ENCODE measurements around the gene THOC6.

Gene THOC6

GRCh38 chr16:3023669-3024478 is at the start of gene THOC6, which contains the start of gene HCFC1R1:
THOC6 (plus strand) TSS chr16:3024035; CDS start chr16:3024327, 292 bp downstream.
HCFC1R1 (minus strand) TSS chr16:3023942; CDS start chr16:3023941, 1 bp downstream.
- peak; percentile 95 for DNase-seq

- DNase-seq: no peak
Observed at GRCh38 chr16:2974319-2975056, 49.3 kb upstream of the THOC6 start.

DNA sequence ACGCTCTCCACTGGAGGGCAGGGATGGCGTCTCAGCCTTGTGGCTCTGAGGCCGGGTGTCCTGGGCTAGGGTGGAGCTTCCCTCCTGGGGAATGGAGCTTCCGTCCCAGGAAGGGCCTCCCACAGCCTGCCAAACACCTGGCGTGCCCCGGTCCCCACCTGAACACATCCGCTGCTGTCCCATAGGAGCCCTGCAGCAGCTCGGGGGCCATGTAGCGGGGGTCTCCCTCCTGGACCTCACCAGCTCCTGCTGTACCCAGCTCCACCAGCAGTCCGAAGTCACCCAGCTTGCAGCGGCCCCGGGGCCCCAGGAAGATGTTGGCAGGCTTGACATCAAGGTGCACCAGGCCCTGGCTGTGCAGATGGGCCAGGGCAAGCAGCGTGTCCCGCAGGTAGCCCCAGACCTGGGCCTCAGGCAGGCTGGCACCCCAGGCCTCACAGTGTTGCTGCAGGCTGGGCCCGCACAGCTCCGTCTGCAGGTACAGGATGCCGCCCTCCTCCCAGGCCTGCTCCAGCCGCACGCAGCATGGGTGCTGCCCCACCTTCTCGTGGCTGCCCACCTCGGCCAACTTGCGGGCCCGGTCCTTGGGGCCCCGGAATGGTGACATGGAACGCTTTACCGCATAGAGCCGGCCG is 48.6 kb upstream of the THOC6 start:
- DNase-seq: no peak

GRCh38 chr16:2976201-2976600 is 47.6 kb upstream of the THOC6 start:
- DNase-seq: peak; percentile 45

DNA sequence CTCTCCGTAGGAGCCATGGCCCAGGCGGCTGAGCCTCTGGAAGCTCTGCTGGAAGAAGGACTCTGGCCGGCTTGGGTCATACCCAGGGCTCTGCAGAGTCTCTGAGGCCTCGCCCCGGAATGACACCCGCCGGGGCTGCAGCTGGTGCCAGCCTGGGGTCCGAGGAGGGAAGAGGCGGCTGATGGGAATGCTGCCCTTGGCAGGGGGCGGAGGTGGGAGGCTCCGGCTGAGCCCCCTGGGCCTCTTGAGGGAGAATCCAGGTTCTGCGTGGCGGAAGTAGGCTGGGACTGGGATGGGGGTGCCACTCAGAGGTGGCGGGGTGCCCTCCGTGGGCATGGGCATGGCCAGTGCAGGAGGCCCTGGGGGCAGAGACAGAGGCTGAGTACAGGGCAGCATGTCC is 47.2 kb upstream of the THOC6 start:
- DNase-seq: no peak

DNA sequence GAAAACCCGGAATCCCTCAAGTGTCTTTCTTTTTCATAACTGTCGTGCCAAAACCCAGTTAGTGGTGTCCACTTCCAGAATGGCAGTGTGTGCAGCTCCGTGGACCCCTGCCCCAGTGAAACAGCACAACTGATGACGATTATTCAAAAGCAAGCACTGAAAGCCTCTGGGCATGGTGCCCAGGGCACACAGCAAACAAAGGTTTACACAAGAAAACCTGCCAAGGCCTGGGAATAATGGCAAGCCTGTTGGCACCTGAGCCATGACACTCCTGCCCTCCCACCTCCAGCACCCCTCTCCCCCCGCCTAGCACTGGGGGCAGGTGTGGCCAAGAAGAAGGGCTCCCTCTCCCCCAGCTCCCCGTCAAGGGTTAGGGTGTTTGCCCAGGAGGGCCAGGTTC is 46.4 kb upstream of the THOC6 start:
- DNase-seq: peak; percentile 95

- DNase-seq: no peak
Observed at GRCh38 chr16:2979669-2980226, 44.1 kb upstream of the THOC6 start.

DNA sequence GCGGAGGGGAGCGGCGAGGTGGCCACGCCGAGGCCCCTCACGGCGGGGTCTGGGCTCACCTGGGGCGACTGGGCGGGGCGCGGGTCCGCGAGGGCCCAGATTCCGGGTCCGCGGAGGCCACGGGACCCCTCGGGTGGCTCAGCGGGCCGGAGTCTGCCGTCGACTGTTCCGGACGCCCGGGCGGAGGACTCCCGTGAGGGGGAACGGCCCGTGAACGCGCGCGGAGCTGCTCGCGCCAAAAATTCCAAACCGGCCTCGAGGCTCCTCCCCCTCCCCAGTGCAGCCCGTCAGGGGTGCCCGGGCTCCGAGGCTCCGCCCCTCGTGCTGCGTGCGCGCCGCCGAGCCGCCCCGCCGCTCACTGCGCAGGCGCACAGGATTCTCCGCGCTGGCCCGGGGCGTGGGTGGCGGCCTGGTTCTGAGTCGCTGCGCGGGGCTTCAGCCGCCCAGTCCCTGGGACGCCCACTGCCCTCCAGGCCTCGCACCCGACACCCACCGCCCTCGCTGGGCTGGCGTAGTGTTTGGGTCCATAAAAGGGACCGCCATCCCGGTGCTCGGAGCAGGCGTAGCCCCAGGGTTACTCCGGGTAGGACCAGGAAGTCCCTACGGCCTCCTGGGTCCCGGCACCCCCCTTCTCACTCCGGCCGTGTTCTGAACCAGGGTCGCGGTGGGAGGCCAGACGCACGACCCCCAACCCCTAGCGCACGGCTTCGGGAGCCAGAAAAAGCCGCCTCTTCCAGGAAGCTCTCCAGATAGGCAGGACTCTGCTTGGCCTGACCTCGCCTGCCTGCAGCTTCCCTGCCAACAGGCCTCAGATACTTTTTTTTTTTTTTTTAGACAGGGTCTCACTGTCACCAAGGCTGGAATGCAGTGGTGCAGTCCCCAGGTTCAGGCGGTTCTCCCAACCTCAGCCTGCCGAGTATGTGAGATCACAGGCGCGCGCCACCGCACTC is 43.3 kb upstream of the THOC6 start, which contains the start of gene PKMYT1:
TSS of gene PKMYT1 (minus strand) at position 220 of the 950 bp plus-strand sequence. CDS start 789 bp downstream, outside the sequence.
- DNase-seq: peak; percentile 86

- no peak for DNase-seq
Observed at GRCh38 chr16:2981177-2981898, 42.5 kb upstream of the THOC6 start.

GRCh38 chr16:2981899-2982250 is 42.0 kb upstream of the THOC6 start:
- no peak for DNase-seq

- no peak for DNase-seq
Observed at GRCh38 chr16:2982402-2982801, 41.4 kb upstream of the THOC6 start.

DNA sequence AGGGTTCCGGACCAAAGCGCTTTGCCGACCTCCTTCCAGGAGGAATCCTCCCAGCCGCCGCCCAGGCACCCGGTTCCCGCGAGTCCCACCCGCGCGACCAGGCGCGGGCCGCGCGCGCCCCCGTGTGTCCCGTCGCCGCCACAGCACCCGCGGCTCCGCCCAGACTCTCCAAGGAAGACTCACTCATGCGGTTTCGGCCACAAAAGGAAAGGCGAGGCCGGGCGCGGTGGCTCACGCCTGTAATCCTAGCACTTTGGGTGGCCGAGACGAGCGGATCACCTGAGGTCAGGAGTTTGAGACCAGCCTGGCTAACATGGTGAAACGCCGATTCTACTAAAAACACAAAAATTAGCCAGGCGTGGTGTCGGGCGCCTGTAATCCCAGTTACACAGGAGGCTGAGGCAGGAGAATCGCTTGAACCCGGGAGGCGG is 40.1 kb upstream of the THOC6 start:
- DNase-seq: peak; percentile 69

GRCh38 chr16:2985462-2985861 is 38.4 kb upstream of the THOC6 start:
- no peak for DNase-seq

GRCh38 chr16:2985893-2986355 is 37.9 kb upstream of the THOC6 start:
- DNase-seq: no peak

GRCh38 chr16:2986623-2987188 is 37.1 kb upstream of the THOC6 start:
- DNase-seq: no peak

- DNase-seq: no peak
Observed at GRCh38 chr16:2987286-2987685, 36.5 kb upstream of the THOC6 start.

- no peak for DNase-seq
Observed at GRCh38 chr16:2987833-2988232, 36.0 kb upstream of the THOC6 start.

DNA sequence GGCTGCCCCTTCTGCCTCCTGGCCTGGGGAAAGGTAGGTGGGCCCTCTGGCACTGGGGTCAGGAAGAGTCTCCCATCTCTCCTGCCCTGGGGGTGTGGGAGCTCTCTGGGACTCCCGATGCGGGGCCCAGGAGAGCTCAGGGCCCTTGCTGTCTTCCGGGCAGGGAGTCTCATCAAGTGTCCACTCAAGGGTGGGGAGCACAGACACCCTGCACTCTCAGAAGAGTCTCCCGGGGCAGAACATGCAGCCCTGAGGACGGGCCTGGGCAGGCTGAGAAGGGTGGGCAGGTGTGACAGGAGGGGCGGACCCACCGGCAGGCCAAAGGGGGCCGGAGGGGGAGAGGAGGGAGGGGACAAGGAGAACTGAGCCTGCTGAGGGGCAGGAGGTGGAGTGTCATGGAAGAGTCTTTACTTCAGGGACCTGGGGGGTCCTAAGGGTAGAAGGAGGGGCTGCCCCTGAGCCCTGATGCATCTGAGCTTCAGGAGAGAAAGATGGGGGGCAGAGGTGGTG is 35.2 kb upstream of the THOC6 start:
- no peak for DNase-seq

DNA sequence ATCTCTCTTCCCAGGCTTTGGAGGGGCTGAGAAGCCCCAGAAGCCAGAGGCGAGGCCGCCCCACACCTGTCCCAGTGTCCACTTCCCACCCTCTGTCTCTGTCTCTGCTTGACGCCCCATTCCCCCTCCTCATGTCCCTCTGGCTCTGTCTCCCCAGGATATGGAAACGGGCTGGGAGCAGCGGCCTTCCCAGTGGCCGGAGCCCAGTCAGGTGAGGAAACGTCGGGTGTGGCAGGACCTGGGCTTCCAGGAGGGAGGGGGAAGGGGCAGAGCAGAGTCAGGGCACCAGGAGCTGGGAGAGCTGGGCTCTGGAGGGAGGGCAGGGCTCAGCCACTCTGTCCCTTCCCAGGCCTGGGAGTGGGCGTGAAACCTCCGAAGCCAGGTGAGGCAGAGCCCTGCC is 32.9 kb upstream of the THOC6 start:
- no peak for DNase-seq

DNA sequence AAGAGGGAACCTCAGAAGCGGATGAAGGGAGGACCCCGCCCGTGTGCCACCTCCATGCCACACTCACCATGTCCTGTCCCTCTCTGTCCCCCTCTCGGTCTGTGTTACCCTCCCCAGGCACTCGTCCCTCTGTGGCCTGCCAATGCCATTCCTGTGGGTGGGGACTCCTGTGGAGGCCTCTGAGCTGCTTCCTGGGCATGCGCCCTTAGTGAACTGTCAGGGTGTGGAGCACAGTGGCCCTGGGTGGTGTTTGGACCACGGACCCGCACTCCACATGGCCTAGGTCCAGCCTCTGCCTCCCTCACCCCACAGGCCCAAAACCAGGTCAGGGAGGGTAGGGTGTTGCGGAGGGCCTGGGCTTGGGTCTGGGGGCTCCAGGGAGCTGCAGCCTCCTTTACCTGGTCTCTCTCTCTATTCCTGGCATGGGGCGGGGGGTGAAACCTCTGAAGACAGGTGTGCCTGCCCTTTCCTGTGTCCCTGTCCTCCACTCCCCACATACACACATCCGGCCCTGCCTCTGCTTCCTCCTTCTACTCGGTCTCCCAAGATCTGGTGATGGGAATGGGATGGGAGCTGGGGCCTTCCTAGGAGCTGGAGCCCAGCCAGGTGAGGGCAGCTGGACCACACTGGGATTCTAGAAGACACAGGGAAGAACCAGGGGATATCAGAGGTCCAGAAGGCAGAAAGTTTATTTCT is 32.1 kb upstream of the THOC6 start:
- no peak for DNase-seq
